Esophagus muscularis mucosa (tissue), 4 donors: ENCODE measurements around the gene SLC25A39.

Source experiments
- EP300 ChIP-seq: sonication (generic); formaldehyde crosslinking; IDR thresholded peaks from one replicate; pipeline ENCODE4 v1.6.1; 2017; ENCODE audit warnings: antibody characterized with exemption
- POLR2A ChIP-seq: fragments of 450-650 bp; IDR thresholded peaks from one replicate; pipeline ENCODE4 v1.6.1; 2017; ENCODE audit warnings: antibody characterized with exemption, moderate library complexity, mild to moderate bottlenecking, low read depth
- TF ChIP-seq, protein P1 (sequence below), 3 experiments: fragments of 200-600 bp in 2 of 3; fragments of 450-650 bp in 1 of 3; sonication (generic) in 2 of 3; IDR thresholded peaks; one replicate each; pipeline ENCODE4 v1.5.1; 2017 to 2019; ENCODE audit warnings: antibody characterized with exemption in 3 of 3, mild to moderate bottlenecking in 2 of 3, moderate library complexity in 1 of 3

- TF ChIP-seq, protein P1, sequence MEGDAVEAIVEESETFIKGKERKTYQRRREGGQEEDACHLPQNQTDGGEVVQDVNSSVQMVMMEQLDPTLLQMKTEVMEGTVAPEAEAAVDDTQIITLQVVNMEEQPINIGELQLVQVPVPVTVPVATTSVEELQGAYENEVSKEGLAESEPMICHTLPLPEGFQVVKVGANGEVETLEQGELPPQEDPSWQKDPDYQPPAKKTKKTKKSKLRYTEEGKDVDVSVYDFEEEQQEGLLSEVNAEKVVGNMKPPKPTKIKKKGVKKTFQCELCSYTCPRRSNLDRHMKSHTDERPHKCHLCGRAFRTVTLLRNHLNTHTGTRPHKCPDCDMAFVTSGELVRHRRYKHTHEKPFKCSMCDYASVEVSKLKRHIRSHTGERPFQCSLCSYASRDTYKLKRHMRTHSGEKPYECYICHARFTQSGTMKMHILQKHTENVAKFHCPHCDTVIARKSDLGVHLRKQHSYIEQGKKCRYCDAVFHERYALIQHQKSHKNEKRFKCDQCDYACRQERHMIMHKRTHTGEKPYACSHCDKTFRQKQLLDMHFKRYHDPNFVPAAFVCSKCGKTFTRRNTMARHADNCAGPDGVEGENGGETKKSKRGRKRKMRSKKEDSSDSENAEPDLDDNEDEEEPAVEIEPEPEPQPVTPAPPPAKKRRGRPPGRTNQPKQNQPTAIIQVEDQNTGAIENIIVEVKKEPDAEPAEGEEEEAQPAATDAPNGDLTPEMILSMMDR (IDR thresholded peaks at IDR 0.05), result no peak
- TF ChIP-seq POLR2A (no peak), EP300 (no peak)
Observed at GRCh38 chr17:44362949-44363612, 38.5 kb upstream of the SLC25A39 start.
